ENCODE measurements around the gene SGMS2.

DNA sequence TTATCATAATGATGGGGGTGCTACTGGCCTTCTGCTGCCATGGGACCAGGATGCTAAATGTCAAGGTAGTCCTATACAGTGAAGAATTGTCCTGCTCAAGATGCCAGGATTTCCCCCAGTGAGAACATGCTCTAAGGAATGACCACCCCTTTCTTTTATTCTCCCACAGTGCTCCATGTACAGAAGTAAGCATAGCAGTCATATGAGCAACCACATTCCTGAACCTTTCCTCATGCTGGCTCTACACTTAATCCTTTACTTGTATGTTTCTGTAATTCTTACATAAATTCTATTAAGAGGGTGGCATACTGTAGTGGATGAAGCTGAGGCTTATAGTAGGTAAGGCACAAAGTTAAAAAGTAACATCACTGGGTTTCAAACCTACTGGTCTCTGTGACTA is 126.8 kb downstream of the SGMS2 start:
- TF ChIP-seq, protein P1, sequence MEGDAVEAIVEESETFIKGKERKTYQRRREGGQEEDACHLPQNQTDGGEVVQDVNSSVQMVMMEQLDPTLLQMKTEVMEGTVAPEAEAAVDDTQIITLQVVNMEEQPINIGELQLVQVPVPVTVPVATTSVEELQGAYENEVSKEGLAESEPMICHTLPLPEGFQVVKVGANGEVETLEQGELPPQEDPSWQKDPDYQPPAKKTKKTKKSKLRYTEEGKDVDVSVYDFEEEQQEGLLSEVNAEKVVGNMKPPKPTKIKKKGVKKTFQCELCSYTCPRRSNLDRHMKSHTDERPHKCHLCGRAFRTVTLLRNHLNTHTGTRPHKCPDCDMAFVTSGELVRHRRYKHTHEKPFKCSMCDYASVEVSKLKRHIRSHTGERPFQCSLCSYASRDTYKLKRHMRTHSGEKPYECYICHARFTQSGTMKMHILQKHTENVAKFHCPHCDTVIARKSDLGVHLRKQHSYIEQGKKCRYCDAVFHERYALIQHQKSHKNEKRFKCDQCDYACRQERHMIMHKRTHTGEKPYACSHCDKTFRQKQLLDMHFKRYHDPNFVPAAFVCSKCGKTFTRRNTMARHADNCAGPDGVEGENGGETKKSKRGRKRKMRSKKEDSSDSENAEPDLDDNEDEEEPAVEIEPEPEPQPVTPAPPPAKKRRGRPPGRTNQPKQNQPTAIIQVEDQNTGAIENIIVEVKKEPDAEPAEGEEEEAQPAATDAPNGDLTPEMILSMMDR (IDR thresholded peaks at IDR 0.05), result no peak
- TF ChIP-seq POLR2A (IDR thresholded peaks at IDR 0.05), result no peak
